HG03378 (cell line): Measurements from ENCODE around the gene EXT2.

Experiments used
- ATAC-seq: cut with Tn5 transposase; IDR thresholded peaks from one replicate; pipeline ENCODE4 v1.9.1; 2021; ENCODE audit warnings: mild to moderate bottlenecking, moderate library complexity; ENCODE audit not compliant: unreplicated experiment

EXT2 gene

DNA sequence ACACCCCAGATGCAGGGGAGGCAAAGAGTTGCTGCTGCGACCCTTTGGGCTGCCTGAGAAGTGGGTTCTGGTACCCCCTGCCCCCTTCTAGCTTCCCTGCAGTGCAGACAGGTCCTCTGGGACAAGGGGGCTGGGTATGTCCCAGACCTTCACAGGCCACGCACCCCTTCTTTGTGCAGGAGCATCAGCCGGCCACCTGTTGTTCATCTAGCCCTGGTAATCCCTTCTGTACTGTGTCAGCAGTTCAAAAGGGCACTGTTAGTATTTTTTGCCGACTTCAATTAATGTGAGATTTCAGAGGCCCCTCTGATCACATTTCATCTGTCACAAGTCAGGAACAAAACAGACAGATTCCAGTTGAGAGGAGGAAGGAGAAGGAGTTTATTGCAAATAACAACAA is 164.6 kb downstream of the EXT2 start:
- no peak for ATAC-seq

DNA sequence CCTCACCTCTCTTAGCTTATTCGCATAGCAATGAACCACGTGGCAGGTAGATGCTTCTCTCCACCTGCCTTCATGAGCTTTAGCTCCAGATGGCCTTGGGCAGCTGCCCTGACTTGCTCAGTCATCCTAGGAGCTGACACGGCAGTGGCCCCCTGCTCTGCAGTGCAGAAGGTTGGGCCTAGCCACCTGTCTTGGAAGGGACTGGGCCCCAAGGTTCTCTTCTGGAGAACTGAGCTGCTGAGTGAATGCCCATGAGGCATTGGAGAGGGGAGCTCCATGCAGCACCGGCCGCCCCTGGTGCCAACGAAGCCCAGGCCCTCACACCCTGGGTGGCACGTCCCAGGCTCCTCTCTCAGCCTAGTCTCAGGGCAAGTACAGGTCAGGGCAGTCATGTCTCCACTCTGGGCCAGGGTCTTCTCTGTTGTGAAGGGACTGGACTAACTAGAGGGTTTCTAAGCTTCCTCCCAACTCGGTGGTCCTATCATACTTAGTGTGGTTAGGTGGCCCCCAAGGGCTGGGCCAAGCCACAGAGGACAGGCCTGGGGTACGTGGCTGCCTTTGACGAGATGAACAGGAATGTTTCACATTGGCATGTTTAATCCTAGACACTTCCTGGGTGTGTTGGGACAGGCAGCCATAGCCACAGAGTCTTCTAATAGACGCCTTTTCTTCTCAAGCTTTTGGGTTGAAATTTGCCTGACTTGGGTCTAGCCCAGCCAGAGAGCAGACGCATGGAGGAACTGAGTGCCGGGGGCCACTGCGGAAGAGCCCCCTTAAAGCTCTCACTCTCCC is 166.5 kb downstream of the EXT2 start:
- ATAC-seq: no peak

DNA sequence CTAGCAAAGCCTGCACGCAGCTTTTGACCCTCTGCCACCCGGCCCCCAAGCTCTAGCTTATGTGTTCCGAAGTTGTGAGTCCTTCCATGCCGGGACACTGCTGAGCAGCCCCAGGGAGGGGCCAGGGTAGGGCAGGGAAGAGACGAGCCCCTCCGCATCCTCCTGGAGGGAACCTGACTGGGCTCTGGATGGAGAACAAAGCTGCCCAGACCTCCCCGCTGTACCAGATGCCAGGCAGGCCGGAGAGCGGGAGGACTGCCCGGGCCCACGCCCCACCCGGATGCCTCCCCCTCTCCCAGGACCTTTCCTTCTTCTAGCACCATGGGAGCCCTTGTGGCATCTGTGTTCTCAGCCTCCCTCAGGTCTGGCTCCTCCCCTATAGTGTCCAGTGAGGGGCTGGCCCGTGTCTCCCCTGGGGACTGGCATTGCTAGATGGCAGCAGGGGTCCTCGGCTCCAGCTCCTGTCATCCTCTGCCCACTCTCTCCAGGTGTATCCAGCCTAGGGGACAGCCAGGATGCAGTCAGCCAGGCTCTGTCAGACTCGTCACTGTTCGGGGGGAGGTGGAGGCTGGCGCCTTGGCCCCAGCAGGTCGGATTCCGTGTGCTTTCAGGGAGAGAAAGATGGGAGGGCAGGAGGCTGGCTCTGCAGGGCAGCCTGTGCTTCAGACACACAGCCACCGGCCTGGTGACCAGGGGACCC is 168.4 kb downstream of the EXT2 start:
- no peak for ATAC-seq

DNA sequence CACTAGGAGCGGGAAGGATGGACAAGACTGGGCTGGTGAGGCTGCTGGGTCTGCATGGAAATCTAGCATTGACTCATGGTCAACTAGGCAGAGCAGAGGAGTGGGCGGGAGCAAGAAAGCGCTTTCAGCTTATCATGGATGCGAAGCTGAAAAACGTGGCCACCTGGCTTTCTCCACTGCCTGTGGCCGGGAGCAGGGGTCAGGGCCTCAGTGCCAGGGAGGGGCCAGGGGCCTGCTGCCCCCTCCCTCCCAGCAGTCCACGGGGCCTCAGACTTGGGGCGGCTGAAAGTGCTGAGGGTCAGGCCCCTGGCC is 168.9 kb downstream of the EXT2 start:
- ATAC-seq: no peak

DNA sequence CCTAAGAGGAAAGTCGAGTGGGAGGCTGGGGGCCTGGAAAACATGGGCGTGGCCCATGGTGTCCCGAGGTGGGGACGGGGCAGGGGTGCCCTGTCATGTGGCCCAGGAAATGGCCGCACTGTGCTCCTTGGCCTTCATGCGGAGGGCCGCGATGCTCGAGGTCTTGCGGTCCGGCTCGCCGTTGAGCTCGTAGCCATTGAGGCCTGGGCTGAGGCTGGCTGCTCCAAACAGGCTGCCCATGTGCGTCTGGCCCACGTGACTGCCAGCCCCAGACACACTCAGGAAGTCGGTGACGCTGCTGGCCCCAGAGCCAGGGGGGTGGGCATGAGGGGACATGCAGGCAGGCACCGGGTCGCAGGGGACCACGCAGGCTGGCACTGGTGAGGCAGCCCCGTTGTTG is 169.3 kb downstream of the EXT2 start:
- no peak for ATAC-seq

DNA sequence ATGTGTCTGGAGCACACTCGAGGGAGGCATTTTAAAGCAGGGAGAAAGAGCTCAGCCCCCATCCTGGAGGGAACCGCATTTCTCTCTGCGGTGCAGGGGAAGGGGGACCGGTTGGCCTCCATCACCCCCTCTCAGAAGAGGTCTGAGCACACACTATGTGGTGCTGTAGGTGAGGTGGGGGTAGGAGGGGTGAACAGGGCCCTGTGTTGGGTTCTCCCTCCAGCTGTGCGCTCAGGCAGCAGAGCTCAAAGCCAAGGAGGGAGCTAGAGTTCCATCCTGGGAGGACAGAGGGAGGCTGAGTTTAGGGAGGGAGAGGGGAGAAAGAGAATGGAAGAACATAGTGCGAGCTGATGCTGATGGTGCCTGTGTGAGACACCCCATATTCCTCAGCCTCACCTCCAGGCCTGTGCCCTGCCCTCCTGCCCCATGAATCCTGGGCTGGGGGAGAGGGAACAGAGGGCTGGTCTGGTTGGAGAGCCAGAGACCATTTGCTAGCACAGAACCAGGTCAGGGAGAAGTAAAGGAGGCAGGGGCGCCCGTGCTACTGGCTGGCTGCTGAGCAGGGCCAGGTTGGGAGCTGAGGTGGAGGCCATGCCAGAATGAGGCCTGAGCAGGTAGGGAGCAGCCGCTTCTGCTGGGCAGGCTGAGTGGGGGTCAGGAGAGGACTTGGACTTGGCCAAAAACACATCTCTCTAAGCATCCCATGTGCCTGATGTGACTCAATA is 170.7 kb downstream of the EXT2 start:
- ATAC-seq: no peak

DNA sequence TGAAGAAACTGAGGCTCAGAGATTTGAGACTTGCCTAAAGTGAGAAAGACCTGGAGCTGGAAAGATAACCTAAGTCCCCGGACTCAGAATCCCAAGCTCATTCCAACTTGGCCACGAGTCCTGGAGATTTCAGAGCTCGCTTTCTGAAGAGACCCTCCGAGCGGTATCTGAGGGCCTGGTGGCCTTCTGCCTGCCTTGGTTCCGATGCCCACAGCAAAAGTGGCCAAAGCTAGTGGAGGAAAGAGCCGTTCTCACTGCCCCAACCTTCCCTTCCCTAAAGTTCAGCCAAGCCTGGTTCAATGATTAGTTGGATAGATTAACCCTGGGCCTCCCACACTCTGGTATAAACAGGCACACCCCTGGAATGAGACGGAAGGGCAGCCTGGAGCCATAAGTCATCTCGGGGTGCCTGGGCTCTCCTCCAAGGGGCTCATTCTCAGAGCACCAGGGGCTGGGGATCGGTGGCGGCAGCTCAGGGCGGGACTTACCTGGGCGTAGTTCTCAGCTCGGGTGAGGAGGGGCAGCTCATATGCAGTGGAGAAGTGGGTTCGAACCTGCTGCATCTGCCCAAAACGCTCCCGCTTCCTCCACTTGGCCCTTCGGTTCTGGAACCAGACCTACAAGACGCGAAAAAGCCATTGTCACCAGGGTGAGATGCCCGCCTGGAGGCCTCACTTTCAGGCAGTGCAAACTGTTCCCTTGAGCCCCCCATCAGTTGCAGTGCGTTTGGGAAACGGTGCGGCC is 171.7 kb downstream of the EXT2 start:
- no peak for ATAC-seq

DNA sequence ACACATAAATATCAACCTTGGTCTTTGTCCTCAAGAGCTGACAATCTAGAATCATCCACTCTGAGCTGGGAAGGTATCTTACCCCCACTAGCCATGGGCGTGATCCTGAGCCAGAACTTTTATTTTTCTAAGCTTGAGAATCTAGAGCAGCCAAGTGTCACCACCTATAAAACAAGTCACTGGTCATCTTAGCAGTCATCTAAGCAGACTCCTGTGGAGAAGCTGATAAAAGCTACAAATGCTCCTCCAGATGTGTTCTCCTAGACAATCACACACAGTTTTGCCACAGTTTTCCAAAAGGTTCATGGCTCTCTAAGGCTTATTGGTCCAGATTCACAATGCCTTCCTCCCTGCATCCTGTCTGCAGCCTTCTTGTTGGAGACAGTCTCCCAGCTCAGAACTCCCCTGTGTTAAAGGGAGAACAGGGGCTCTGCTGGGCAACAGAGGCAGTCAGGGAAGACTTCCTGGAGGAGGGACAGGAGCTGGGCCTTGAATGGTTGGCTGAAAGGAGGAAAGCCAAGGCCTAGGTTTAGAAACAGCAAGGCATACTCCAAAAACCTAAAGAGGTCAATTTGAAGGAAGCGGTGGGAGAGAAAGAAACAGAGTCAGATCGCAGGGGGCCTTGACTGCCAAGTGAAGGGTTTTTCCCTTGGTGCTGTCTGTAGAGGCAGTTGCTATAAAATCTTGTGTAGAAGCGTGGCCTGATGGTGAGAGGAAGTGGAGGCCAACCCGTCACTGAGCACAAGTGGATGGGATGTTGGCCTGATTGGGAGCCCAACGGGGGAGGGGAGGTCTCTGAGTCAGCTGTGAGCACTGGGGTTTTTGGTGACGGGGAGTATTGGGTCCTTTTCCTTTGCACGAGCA is 172.5 kb downstream of the EXT2 start:
- ATAC-seq: no peak

DNA sequence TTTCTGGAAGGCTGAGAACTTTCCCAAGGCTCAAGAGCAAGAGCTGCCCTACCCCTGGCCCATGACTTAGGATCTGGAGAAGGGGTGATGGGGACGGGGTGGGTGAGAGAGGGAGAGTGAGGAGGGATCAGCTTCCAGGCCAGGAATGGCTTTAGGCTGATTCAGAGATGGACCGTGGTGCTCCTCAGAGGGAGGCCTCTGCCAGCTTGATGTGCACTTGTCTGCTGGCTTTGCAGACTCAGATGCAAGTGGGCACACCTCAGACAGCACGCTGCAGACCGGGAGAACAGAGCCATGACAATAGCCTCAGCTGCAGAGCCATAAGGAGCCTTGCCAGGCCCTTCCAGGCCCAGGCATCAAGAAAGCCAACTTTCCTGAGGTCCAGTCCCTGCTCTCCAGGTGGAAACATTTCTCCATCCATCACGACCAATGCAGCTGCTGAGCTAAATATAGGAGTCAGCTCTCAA is 173.2 kb downstream of the EXT2 start:
- no peak for ATAC-seq

DNA sequence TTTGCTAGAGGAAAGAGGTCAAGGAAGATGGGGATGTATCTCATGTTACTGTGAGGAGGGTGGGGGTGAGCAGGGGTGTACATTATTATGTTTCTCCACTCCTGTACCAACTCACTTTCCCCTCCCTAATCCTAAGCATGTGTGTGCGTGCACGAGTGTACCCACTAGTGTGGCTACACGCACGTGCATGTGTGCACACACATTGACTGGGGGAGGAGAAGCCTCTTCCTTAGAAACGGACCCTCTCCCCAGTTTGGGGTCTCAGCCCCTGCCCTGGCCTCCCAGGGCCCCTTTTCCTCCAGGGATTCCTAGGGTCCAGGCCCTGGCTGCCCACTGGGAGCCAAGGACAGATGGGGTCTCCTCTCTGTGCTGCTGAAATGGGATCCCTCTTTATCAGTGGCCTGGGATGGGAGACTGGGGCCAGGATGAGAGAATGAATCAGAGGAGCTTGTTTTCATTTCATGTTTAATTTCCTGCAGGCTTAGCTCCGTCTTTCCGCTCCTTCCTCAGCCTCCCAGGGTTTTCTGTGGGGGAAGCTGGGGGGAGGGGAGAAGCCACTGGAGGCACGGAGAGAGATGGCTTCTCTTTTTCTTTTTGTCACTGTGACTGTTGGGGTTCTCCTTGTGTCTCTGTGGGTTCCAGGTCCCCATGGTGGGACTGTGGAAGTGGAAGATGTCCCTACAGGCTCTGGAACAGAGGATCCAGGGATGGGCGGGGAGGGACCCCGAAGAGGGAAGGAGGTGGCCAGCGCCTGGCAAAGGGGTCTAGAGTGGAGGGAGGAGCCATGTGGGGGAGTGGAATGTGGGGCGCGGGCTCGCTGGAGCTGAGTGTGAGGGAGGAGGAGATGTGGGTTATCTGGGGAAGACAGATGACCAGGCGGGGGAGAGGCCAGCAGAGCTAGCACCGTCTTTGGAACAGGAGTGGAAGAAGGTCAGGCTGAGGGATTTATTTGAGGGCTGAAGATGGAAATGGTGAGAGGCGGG is 174.2 kb downstream of the EXT2 start:
- no peak for ATAC-seq

DNA sequence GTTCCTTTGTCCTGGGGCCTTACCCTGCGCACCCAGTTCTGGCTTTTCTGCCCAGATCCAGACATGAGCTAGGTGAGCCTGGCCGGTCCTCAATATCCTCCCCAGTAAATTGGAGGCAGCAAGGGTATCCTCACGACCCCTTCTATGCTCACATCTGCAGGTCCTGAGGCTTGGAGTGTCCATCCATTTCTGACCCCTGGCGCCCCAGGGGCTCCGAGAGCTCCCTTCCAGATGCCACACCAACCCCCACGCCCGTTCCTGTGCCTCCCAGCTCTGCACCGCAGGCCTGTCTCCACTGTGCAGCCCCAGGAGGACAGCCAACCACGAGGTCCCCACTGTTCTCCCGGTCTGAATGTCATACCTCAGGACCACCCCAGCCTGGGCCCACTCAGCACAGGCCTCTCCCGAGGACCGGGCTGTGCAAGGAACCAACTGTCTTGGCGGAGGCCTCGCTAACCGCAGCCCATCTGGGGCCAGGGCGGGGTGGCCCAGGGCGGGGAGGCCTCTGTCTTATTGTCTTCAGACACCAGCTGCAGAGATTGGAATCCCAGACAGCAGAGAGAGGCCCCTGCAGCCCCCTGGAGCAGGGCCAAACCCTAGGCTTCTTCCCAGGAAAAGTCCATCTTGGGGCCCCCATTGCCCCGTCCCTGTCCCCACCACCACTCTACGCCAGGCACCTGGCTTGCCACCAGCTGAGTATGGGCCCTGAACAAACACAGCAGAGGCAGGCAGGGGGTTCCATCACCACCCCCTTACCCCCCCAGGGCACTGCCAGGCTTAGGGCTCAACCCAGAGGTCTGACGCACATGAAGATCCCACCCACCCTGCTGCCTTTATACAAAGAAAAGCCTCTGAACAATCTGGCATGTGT is 175.2 kb downstream of the EXT2 start:
- no peak for ATAC-seq

DNA sequence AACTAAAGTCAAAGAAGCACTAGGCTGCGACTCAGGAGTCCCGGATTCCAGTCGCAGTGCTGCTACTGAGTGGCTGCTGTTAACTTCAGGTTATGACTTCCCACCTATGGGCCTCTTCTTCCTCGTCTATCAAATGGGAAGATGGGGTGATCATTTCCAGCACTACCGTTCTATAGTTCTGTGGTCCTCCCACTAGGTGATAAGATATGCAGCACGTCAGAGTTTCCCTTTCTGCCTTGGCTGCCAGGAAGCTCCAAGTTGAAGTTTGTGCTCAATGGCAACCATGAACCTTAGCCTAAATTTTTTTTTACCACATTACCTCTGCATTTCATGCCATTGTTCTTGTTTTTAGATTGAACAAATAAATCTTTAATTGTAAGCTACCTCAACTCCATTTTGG is 175.8 kb downstream of the EXT2 start:
- no peak for ATAC-seq

DNA sequence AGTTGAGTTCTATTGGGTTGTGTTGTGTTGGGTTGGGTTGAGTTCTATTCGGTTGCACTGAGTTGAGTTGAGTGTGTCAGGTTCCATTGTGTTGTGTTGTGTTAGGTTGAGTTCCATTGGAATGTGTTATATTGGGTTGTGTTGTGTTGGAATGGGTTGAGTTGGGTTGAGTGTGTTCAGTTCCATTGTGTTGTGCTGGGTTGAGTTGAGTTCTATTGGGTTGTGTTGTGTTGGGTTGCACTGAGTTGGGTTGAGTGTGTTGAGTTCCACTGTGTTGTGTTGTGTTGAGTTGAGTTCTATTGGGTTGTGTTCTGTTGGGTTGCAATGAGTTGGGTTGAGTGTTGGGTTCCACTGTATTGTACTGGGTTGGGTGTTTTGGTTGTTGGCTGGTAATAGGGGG is 178.9 kb downstream of the EXT2 start:
- ATAC-seq: no peak

DNA sequence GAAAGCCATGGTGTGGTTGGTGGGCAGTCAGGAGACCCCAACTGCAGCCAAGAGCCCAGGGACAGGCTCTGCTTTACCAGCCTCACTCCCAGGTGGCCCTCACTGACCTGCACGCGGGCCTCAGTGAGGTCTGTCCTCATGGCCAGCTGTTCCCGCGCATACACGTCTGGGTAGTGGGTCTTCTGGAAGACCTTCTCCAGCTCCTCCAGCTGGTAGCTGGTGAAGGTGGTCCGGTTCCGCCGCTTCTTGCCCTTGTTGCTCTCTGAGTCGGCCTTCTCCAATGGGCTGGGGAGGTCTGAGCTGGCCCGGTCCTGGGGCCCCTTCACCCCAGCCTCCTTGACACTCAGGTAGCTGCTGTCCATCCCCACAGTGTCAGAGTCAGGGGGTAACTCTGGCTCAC is 179.8 kb downstream of the EXT2 start:
- no peak for ATAC-seq

DNA sequence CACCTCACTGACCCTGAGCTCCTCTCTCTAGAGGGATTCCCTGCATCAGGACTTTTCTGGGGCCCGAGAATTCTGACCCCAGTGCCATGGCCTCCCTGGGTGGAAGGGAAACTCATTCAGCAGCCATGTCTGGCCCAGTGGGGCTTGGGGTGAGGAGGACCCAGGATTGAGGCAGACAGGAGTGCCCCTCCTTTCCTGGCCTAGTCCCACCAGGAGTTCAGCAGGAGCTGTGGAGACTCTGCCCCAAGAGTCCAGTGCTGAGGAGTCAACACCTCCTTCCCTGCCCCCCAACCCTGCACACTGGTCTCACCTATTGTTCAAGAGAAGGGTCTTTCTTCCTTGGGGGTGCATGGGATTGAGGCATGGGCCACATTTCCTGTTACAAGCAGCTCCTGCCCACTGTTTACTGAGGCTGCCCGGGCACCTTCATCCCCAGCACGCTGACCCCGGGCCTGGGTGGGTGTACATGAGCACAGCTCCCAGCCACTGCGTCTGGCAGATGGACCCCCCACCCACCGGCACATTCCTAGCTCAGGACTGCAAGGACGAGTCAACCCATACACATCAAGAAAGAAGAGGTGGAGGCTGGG is 180.6 kb downstream of the EXT2 start:
- ATAC-seq: no peak

DNA sequence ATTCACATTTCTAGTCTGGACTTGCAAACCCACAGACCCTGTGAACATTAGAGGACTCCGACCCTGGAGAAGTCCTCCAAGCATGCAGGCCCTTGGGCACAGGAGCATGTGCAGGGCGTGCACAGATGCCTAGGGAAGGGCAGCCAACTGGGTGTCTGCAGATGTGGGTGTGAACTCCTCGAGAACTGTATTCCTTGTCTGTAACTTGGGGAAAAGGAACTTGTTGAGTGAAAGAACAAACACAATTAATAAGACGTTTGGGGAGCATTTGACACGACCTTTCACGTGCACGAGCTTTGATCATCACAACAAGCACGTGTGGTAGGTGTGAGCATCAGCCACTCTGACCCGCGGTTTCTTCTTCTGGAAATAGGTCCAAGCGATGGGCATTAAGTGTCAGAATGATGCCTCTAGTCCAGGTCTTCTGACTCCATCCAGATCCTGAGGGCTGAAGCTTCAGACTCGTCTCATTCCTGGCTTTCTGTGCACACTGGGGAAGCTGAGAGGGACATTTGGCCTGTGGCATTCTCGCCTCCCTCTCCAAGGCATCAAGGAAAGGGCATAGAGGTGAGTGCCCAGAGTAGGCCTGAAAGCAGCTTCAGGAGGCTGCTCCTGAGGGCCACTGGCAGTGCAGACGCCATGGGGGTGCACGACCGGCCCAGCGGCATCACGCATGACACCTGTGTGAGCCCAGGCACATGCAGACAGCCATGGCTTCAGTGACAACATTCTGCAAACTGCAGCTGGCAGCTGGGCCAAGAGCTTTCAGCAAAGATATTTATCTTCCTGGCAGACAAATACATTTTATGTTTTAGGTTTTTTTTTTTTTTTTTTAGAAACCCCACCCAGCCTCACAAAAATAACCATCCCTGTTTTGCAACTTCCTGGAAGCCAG is 182.0 kb downstream of the EXT2 start:
- ATAC-seq: no peak

DNA sequence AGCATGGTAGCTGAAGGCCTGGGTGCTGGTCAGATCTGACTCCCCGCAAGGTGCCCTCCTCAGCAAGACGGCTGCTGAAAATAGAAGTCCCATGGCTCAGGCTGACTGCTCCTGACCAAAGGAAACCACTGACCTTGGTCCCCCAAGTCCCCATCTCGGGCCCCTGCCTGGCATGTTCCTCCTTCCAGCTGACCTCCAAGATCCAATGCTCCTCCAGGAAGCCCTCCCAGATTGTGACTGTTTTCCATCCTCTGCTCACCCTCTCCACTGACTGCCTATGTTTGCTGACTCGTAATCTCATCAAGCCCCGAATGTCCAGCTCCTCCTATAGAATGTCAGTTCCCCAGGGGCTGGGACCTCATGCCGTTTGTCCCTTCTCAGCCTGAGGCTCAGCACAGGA is 184.0 kb downstream of the EXT2 start:
- no peak for ATAC-seq
